B cell (primary cell): ENCODE results near the gene MAN2B2. TPM values are rescaled to one million over a fixed set of nuclear protein-coding genes. Genes with fewer than 3 reads are reported as not detected.

Experiments used
- ATAC-seq: fragments of 200-7000 bp; cut with Tn5 transposase; one replicate; pipeline ENCODE4 v1.10.0; 2021; ENCODE audit warnings: low read depth, mild to moderate bottlenecking, moderate number of reproducible peaks, moderate library complexity
- CTCF ChIA-PET: fragments of 350-600 bp; sonication (Branson Sonifier 250); formaldehyde crosslinking; loops from one replicate; lab custom pipeline; 2021; ENCODE audit warnings: antibody characterized with exemption, inconsistent platforms; lab: Charles Lee
- POLR2A ChIA-PET: fragments of 350-600 bp; sonication (Branson Sonifier 250); formaldehyde crosslinking; loops from one replicate; lab custom pipeline; 2021; ENCODE audit warnings: antibody characterized with exemption; lab: Charles Lee
- DNase-seq: peaks from one replicate; pipeline ENCODE4 v3.0.0; 2013
- H2AFZ ChIP-seq: 2 replicates; pipeline ENCODE4 v1.6.1; 2012; ENCODE audit warnings: mild to moderate bottlenecking, low read depth, low read length; ENCODE audit not compliant: insufficient read depth, poor library complexity, severe bottlenecking
- H3K27ac ChIP-seq, 2 donors: 1 replicate in 1 of 2; 2 replicates in 1 of 2; pipeline ENCODE4 v1.5.1; 2012 to 2013; ENCODE audit warnings: low read length in 2 of 2, mild to moderate bottlenecking in 2 of 2, moderate library complexity in 1 of 2
- H3K27me3 ChIP-seq, 4 experiments: fragments of 200-600 bp in 1 of 4; sonication (generic) in 1 of 4; replicated peaks in 1 of 4; 1 replicate in 2 of 4; 2 replicates in 2 of 4; pipeline versions ENCODE4 v1.6.1 to v1.7.0; 2013 to 2016; ENCODE audit warnings: low read length in 3 of 4, mild to moderate bottlenecking in 2 of 4, mixed read lengths in 1 of 4, moderate library complexity in 1 of 4; ENCODE audit not compliant: insufficient read depth in 4 of 4, control insufficient read depth in 3 of 4; ENCODE audit errors: control extremely low read depth in 1 of 4
- H3K36me3 ChIP-seq, 2 experiments: replicated peaks in 1 of 2; 1 replicate in 1 of 2; 2 replicates in 1 of 2; pipeline versions ENCODE4 v1.6.1 to v1.7.1; 2013; ENCODE audit warnings: low read length in 1 of 2; ENCODE audit not compliant: insufficient read depth in 2 of 2, control insufficient read depth in 1 of 2; ENCODE audit errors: control extremely low read depth in 1 of 2, extremely low read depth in 1 of 2
- H3K4me1 ChIP-seq, 2 donors: fragments of 200-600 bp in 1 of 2; sonication (generic) in 1 of 2; 1 replicate in 1 of 2; 2 replicates in 1 of 2; pipeline versions ENCODE4 v1.5.1 to v1.6.1; 2013 to 2017; ENCODE audit warnings: low read length in 2 of 2; ENCODE audit not compliant: control insufficient read depth in 2 of 2, insufficient read depth in 2 of 2
- H3K4me2 ChIP-seq: replicated peaks from 2 replicates; pipeline ENCODE3; 2012; ENCODE audit warnings: mild to moderate bottlenecking, low read depth, low read length; ENCODE audit not compliant: poor library complexity, severe bottlenecking
- H3K4me3 ChIP-seq, 5 experiments: fragments of 200-600 bp in 1 of 5; sonication (generic) in 1 of 5; 1 replicate in 3 of 5; 2 replicates in 2 of 5; pipeline versions ENCODE4 v1.5.1 to v1.7.0; 2011 to 2016; ENCODE audit warnings: low read length in 4 of 5, mild to moderate bottlenecking in 4 of 5, low read depth in 2 of 5, control low read depth in 1 of 5, moderate library complexity in 1 of 5; ENCODE audit not compliant: insufficient read depth in 1 of 5; ENCODE audit errors: control extremely low read depth in 1 of 5, extremely low read depth in 1 of 5
- H3K79me2 ChIP-seq: fragments of 200-600 bp; sonication (generic); one replicate; pipeline ENCODE4 v1.6.0; 2016; ENCODE audit warnings: low read length; ENCODE audit not compliant: control insufficient read depth, insufficient read depth
- H3K9ac ChIP-seq: fragments of 200-600 bp; sonication (generic); 2 replicates; pipeline ENCODE4 v1.6.1; 2017; ENCODE audit warnings: mild to moderate bottlenecking, low read length, moderate library complexity
- H3K9me3 ChIP-seq, 3 donors: one replicate each; pipeline versions ENCODE4 v1.6.1 to v1.7.1; 2013; ENCODE audit warnings: low read length in 2 of 3; ENCODE audit not compliant: control insufficient read depth in 2 of 3, insufficient read depth in 1 of 3; ENCODE audit errors: control extremely low read depth in 1 of 3
- H4K20me1 ChIP-seq: 2 replicates; pipeline ENCODE4 v1.6.0; 2012; ENCODE audit warnings: mild to moderate bottlenecking, low read length; ENCODE audit not compliant: insufficient read depth, control insufficient read depth, poor library complexity, severe bottlenecking
- H3K27ac Mint-ChIP-seq: one replicate; pipeline ENCODE4 v1.8.0; 2021; ENCODE audit warnings: mixed read lengths
- H3K27me3 Mint-ChIP-seq: one replicate; pipeline ENCODE4 v1.8.0; 2021; ENCODE audit warnings: mixed read lengths
- H3K4me1 Mint-ChIP-seq: one replicate; pipeline ENCODE4 v1.8.0; 2021; ENCODE audit warnings: mixed read lengths
- H3K4me3 Mint-ChIP-seq: one replicate; pipeline ENCODE4 v1.8.0; 2021; ENCODE audit warnings: mixed read lengths
- H3K9me3 Mint-ChIP-seq: one replicate; pipeline ENCODE4 v1.8.0; 2022; ENCODE audit warnings: mixed read lengths; ENCODE audit not compliant: insufficient read depth
- CTCF ChIP-seq: fragments of 200-600 bp; IDR thresholded peaks from one replicate; pipeline ENCODE4 v1.8.0; 2022; ENCODE audit warnings: antibody characterized with exemption, mild to moderate bottlenecking
- EZH2 ChIP-seq: IDR thresholded peaks from 2 replicates; pipeline ENCODE4 v1.6.1; 2012; ENCODE audit warnings: borderline replicate concordance, low read depth, mild to moderate bottlenecking, moderate library complexity, low read length; ENCODE audit not compliant: insufficient read depth, poor library complexity, severe bottlenecking
- WGBS: methylation state at CpG from one replicate; pipeline ENCODE4 v1.1.5; 2013; ENCODE audit warnings: missing lambda C conversion rate; ENCODE audit not compliant: insufficient coverage; 5-methylcytosine and 5-hydroxymethylcytosine counted together
- intact Hi-C: fragments of 100-400 bp; cut with micrococcal nuclease; formaldehyde crosslinking; loops from one replicate; pipeline ENCODE4 v1.10.0; 2022
- polyA plus RNA-seq: library from polyadenylated mRNA; depleted of rRNA; stranded (reverse); fragments of >200 nt; gene quantifications from 2 replicates; pipeline ENCODE4 v1.2.3, GENCODE V29; 2012
- total RNA-seq, 2 donors: library from RNA; stranded (reverse); fragments of 120-200 nt in 1 of 2; gene quantifications; 1 replicate in 1 of 2; 2 replicates in 1 of 2; pipeline versions ENCODE4 v1.2.3 to v1.2.4, GENCODE V29; 2013 to 2022

Gene MAN2B2
- total and polyA plus RNA-seq, 2 donors (not counting 1 experiment from before 2014, with no cell fraction given), result 35.0 to 37.0 TPM

- TF ChIP-seq CTCF (no peak), EZH2 (no peak)
- DNase-seq, result no peak
- Mint-ChIP-seq H3K27ac (no peak overlapping the region), H3K9me3 (no peaks in the 10 kb centered on the region), H3K27me3 (peaks cover 5% of the 10 kb centered on the region), H3K4me3 (no peak overlapping the region), H3K4me1 (no peaks in the 10 kb centered on the region)
- H4K20me1 ChIP-seq, result no peaks in the 10 kb centered on the region
- no peak overlapping the region for H3K4me3 ChIP-seq
- no peaks in the 10 kb centered on the region for H3K36me3 ChIP-seq
- ChIA-PET CTCF (no interaction called here), POLR2A (no interaction called here)
- intact Hi-C loops, result no loop called here
- 89% methylated on average over 5 of the region's 5 CpGs for WGBS
- H3K9ac ChIP-seq, result no peak overlapping the region
- no peaks in the 10 kb centered on the region for H3K4me1 ChIP-seq
- no peak overlapping the region for H2AFZ ChIP-seq
- no peak overlapping the region for H3K4me2 ChIP-seq
- no peak overlapping the region for H3K27ac ChIP-seq
- no peaks in the 10 kb centered on the region for H3K79me2 ChIP-seq
- H3K27me3 ChIP-seq, result no peaks in the 10 kb centered on the region
- H3K9me3 ChIP-seq, result peaks cover 0 to 7% (median 0%) of the 10 kb centered on the region in 3 donors
- ATAC-seq, result no peak
Observed at GRCh38 chr4:6526156-6526555, 48.8 kb upstream of the MAN2B2 start.

GRCh38 chr4:6526671-6527091 is 48.3 kb upstream of the MAN2B2 start:
- Histone ChIP-seq H3K79me2 (no peaks in the 10 kb centered on the region), H3K4me1 (no peaks in the 10 kb centered on the region), H3K36me3 (no peaks in the 10 kb centered on the region), H2AFZ (no peak overlapping the region), H3K27ac (no peak overlapping the region), H4K20me1 (no peaks in the 10 kb centered on the region), H3K27me3 (no peaks in the 10 kb centered on the region), H3K4me2 (no peak overlapping the region), H3K9ac (no peak overlapping the region), H3K4me3 (no peak overlapping the region), H3K9me3 (peaks cover 0 to 4% (median 0%) of the 10 kb centered on the region in 3 donors)
- WGBS, result 51% methylated on average over 7 of the region's 9 CpGs
- no peak overlapping the region for H3K4me3 Mint-ChIP-seq
- ATAC-seq (no peak), DNase-seq (no peak)
- POLR2A ChIA-PET, result no interaction called here
- H3K27me3 Mint-ChIP-seq, result peaks cover 2% of the 10 kb centered on the region
- no peak for TF ChIP-seq EZH2
- TF ChIP-seq CTCF, result no peak
- no peaks in the 10 kb centered on the region for H3K9me3 Mint-ChIP-seq
- no peaks in the 10 kb centered on the region for H3K4me1 Mint-ChIP-seq
- no peak overlapping the region for H3K27ac Mint-ChIP-seq
- intact Hi-C loops, result no loop called here
- CTCF ChIA-PET, result no interaction called here
